ENCODE data around the gene AGO3. TPM values are rescaled to one million over a fixed set of nuclear protein-coding genes. Genes with fewer than 3 reads are reported as not detected.

AGO3 gene
- total RNA-seq, 2 donors from 2014 or later: 32.1 to 36.8 TPM

DNA sequence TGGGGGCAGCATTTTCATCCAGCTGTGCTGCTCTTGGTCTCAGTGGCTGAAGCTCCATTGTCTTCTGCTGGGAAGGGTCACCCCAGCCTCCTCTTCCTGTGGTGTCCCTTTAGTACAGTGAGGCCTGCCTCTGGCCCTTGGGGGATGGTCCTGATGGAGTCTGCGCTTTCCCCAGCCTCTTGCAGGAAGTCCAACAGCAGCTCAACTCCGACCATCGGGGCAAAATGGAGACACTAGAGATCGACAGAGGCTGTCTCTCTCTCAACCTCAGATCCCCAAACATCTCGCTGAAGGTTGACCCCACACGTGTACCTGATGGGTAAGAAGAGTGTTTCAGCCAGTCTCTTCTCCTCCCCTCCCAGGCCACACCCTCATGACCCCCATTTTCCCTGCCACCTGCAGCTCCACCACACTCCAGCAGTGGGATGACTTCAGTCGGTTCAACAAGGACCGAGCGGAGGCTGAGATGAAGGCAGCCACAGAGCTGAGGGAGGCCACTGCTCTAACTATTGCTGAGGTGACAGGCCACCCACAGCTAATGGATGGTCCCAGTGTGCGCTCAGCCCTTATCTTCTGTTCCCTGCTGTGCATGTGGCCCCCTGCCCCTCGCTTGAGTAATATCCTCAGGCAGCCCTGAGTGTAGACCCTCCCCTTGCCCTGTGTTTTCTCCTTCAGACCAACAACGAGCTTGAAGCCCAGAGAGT is 155.8 kb downstream of the AGO3 start:
- Mint-ChIP-seq H3K36me3 (ENCODE audit: low read depth) (peaks cover 28% of the 10 kb centered on the region), H3K4me1 (peaks cover 9% of the 10 kb centered on the region), H3K9me3 (no peaks in the 10 kb centered on the region), H3K4me3 (peak overlapping the region; percentile 50), H3K27me3 (peaks cover 21% of the 10 kb centered on the region), H3K27ac (peak overlapping the region; percentile 58)
- no peak for ATAC-seq (replicated peaks)

DNA sequence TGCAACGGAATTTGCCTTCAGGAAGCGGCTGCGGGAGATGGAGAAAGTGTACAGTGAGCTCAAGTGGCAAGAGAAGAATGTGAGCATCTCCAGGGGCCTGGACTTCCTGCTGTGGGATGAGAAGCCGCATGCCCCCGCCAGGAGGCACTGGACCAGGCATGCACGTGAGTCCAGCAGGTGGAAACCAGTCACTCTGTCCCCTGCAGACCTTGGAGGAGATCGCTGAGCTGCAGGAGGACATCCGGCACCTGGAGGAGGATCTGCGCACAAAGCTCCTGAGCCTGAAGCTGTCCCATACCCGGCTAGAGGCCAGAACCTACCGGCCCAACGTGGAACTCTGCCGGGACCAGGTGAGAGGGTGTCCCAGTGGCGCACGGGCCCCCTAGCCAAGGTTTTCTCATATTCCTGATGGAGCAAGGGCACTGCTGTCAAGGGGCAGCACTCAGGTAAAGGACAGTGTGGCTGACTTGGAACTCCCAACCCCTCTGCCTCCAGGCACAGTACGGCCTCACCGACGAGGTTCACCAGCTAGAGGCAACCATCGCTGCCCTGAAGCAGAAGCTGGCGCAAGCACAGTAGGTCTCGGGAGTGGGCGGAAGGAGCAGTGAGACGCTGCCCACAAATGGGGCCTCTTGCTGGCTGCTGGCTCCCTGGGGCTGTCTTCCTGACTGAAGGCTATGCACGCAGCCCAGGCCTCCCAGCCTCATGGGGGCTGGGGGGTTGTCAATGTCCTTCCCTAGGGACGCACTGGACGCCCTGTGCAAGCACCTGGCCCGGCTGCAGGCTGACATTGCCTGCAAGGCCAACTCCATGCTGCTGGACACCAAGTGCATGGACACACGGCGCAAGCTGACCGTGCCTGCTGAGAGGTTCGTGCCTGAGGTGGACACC is 156.6 kb downstream of the AGO3 start:
- H3K27me3 Mint-ChIP-seq: peaks cover 14% of the 10 kb centered on the region
- peak overlapping the region; percentile 58 for H3K27ac Mint-ChIP-seq
- ATAC-seq (replicated peaks): no peak
- H3K9me3 Mint-ChIP-seq: no peaks in the 10 kb centered on the region
- peaks cover 36% of the 10 kb centered on the region for H3K36me3 Mint-ChIP-seq (ENCODE audit: low read depth)
- H3K4me3 Mint-ChIP-seq: peak overlapping the region; percentile 89
- peaks cover 9% of the 10 kb centered on the region for H3K4me1 Mint-ChIP-seq

DNA sequence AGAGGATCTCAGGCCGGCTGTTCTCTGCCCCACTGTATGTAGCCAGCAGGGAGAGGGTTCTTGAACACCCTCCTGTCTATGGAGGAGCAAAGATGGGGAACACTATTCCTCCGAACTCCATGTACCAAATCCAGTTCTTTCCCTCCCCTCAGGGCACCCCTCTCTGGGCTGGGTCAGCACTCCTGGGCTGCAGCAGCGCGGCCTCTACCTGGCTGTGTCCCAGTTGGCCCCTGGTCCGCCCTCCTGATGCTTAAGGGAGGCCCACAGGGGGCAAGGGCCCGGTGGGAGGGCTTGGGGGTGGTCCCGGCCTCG is 157.3 kb downstream of the AGO3 start:
- ATAC-seq (replicated peaks): peak; percentile 13
- H3K9me3 Mint-ChIP-seq: no peaks in the 10 kb centered on the region
- H3K4me1 Mint-ChIP-seq: peaks cover 9% of the 10 kb centered on the region
- H3K4me3 Mint-ChIP-seq: peak overlapping the region; percentile 89
- H3K27me3 Mint-ChIP-seq: peaks cover 11% of the 10 kb centered on the region
- peak overlapping the region; percentile 92 for H3K27ac Mint-ChIP-seq
- peaks cover 43% of the 10 kb centered on the region for H3K36me3 Mint-ChIP-seq (ENCODE audit: low read depth)

- Mint-ChIP-seq H3K27ac (peak within 1 kb of the TSS; percentile 92), H3K27me3 (peaks cover 11% of the 10 kb centered on the region), H3K4me3 (peak within 1 kb of the TSS; percentile 89), H3K36me3 (ENCODE audit: low read depth) (peaks cover 49% of the 10 kb centered on the region), H3K9me3 (no peaks in the 10 kb centered on the region), H3K4me1 (peaks cover 9% of the 10 kb centered on the region)
- ATAC-seq (replicated peaks): peak; percentile 93
Observed at GRCh38 chr1:36088577-36089392, 157.9 kb downstream of the AGO3 start, which contains the start of gene ADPRS. Gene ADPRS (plus strand): TSS chr1:36088892. CDS start chr1:36088905, 13 bp downstream.

GRCh38 chr1:36089393-36090121 is 158.7 kb downstream of the AGO3 start:
- ATAC-seq (replicated peaks): no peak
- no peaks in the 10 kb centered on the region for H3K9me3 Mint-ChIP-seq
- peaks cover 9% of the 10 kb centered on the region for H3K4me1 Mint-ChIP-seq

DNA sequence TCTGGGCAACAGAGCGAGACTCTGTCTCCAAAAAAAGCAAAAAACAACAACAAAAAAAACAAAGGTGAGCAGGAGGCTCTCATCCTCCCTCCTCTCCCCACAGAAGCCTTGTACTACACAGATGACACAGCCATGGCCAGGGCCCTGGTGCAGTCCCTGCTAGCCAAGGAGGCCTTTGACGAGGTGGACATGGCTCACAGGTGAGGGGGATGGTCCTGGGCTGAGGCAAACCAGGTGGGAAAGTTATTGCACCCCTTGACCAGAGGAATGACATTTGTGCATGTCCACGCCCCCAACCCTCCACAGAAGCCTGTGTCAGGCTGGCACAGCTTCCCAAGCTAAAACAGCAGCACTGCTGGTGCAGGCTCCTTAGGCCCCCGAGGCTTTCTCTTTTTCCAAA is 160.2 kb downstream of the AGO3 start:
- peak overlapping the region; percentile 10 for H3K4me3 Mint-ChIP-seq
- peaks cover 7% of the 10 kb centered on the region for H3K27me3 Mint-ChIP-seq
- H3K4me1 Mint-ChIP-seq: peaks cover 9% of the 10 kb centered on the region
- peaks cover 62% of the 10 kb centered on the region for H3K36me3 Mint-ChIP-seq (ENCODE audit: low read depth)
- ATAC-seq (replicated peaks): no peak
- no peak overlapping the region for H3K27ac Mint-ChIP-seq
- H3K9me3 Mint-ChIP-seq: no peaks in the 10 kb centered on the region

More at GRCh38 chr1:36089393-36090121, 158.7 kb downstream of the AGO3 start:
- peaks cover 11% of the 10 kb centered on the region for H3K27me3 Mint-ChIP-seq
- H3K4me3 Mint-ChIP-seq: peak overlapping the region; percentile 89
- H3K36me3 Mint-ChIP-seq (ENCODE audit: low read depth): peaks cover 56% of the 10 kb centered on the region
- H3K27ac Mint-ChIP-seq: peak overlapping the region; percentile 92

DNA sequence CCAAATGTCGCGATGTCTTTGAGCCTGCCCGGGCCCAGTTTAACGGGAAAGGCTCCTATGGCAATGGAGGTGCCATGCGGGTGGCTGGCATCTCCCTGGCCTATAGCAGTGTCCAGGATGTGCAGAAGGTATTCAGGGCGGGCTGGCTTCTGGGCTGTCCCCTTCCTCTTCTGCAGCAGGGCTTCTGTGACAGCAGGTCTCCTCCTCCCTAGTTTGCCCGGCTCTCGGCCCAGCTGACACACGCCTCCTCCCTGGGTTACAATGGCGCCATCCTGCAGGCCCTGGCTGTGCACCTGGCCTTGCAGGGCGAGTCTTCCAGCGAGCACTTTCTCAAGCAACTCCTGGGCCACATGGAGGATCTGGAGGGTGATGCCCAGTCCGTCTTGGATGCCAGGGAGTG is 160.8 kb downstream of the AGO3 start:
- H3K27ac Mint-ChIP-seq: no peak overlapping the region
- H3K9me3 Mint-ChIP-seq: no peaks in the 10 kb centered on the region
- ATAC-seq (replicated peaks): no peak
- peaks cover 67% of the 10 kb centered on the region for H3K36me3 Mint-ChIP-seq (ENCODE audit: low read depth)
- peaks cover 3% of the 10 kb centered on the region for H3K27me3 Mint-ChIP-seq
- peak overlapping the region; percentile 10 for H3K4me3 Mint-ChIP-seq
- peaks cover 9% of the 10 kb centered on the region for H3K4me1 Mint-ChIP-seq

DNA sequence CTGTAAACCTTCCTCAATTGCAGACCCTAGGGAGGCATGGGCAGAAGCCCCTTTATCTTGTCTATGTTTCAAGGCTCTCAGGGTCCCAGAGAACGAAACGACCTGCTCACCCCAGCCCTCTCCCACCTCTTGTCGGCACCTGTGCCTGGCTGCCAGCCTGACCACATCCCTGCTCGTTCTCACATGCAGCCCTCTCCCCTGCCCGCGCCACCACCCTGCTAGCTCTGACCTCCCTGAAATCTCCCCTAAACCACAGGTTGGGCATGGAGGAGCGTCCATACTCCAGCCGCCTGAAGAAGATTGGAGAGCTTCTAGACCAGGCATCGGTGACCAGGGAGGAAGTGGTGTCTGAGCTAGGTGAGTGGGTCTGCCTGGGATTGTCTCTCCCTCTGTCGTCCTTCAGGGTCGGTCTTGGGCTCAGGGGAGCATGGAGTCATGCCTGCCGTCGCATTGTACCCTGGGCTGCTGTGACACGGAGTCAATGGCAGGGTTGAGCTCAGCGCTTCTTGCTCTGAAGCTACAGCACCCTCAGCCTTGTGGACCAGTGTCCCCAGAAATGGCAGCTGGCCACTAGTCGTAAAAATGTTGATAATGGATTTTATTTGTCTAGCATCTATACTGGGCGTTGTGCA is 161.4 kb downstream of the AGO3 start:
- Mint-ChIP-seq H3K4me1 (peaks cover 9% of the 10 kb centered on the region), H3K27me3 (no peaks in the 10 kb centered on the region), H3K4me3 (no peak overlapping the region), H3K27ac (no peak overlapping the region), H3K9me3 (no peaks in the 10 kb centered on the region), H3K36me3 (ENCODE audit: low read depth) (peaks cover 67% of the 10 kb centered on the region)
- no peak for ATAC-seq (replicated peaks)

DNA sequence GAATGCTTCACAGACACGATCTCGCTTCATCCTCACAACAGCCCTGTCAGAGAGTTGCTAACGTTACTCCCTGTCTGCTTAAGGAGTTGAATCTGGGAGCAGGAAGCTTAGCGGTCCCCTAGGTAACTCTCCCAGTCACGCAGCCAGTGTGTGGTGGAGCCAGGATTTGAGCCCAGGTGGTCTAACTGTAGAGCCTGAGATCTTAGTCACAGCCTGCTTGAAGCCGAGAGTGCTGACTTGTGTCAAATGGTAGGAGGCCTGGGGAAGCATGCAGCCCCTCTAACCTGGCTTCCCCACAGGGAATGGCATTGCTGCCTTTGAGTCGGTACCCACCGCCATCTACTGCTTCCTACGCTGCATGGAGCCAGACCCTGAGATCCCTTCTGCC is 161.9 kb downstream of the AGO3 start:
- H3K36me3 Mint-ChIP-seq (ENCODE audit: low read depth): peaks cover 67% of the 10 kb centered on the region
- peaks cover 9% of the 10 kb centered on the region for H3K4me1 Mint-ChIP-seq

DNA sequence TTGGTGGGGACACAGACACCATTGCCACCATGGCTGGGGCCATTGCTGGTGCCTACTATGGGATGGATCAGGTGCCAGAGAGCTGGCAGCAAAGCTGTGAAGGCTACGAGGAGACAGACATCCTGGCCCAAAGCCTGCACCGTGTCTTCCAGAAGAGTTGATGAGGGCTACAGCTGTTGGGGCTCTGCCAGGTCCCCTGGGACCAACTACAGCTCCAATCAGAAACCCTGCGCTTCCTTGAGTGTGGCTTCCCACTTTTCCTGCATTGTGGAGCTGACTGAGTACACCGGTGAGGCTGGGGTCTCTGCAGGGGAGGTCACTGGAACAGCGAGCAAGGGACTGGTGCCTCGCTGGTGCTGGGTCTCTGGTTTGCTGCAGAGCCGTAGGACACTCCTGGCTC is 162.3 kb downstream of the AGO3 start:
- no peak overlapping the region for H3K27ac Mint-ChIP-seq
- ATAC-seq (replicated peaks): no peak

More for the DNA sequence above, 161.9 kb downstream of the AGO3 start:
- Mint-ChIP-seq H3K4me3 (no peak overlapping the region), H3K27ac (no peak overlapping the region), H3K9me3 (no peaks in the 10 kb centered on the region), H3K27me3 (no peaks in the 10 kb centered on the region)
- no peak for ATAC-seq (replicated peaks)

DNA sequence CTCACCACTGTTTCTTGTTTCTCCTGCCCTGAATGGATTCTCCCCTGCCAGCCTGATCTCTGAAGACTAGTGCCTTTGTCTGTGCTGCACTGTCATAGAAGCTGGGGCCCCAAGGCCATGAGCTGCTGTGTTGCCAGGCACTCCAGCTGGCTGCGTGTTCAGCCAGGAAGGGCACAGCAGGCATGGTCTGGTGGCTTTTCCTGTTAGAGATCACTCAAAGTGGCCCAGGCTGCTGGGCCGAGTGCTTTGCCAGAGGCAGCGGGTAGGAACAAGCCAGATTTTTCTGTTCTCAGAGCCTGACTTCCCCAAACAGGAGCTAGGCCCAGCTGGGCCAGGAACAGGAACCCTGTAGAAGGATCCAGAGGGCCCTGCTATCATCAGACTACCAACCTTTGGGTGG is 163.0 kb downstream of the AGO3 start:
- no peak overlapping the region for H3K4me3 Mint-ChIP-seq
- peaks cover 66% of the 10 kb centered on the region for H3K36me3 Mint-ChIP-seq (ENCODE audit: low read depth)
- H3K27me3 Mint-ChIP-seq: no peaks in the 10 kb centered on the region
- peaks cover 9% of the 10 kb centered on the region for H3K4me1 Mint-ChIP-seq
- H3K27ac Mint-ChIP-seq: no peak overlapping the region
- no peaks in the 10 kb centered on the region for H3K9me3 Mint-ChIP-seq
- ATAC-seq (replicated peaks): no peak

More for the DNA sequence above, 162.3 kb downstream of the AGO3 start:
- Mint-ChIP-seq H3K4me1 (peaks cover 9% of the 10 kb centered on the region), H3K9me3 (no peaks in the 10 kb centered on the region), H3K36me3 (ENCODE audit: low read depth) (peaks cover 67% of the 10 kb centered on the region), H3K4me3 (no peak overlapping the region), H3K27me3 (no peaks in the 10 kb centered on the region)

GRCh38 chr1:36094621-36095061 is 163.7 kb downstream of the AGO3 start:
- ATAC-seq (replicated peaks): no peak
- Mint-ChIP-seq H3K36me3 (ENCODE audit: low read depth) (peaks cover 59% of the 10 kb centered on the region), H3K4me3 (no peak overlapping the region), H3K27ac (no peak overlapping the region), H3K9me3 (no peaks in the 10 kb centered on the region), H3K4me1 (peaks cover 5% of the 10 kb centered on the region), H3K27me3 (no peaks in the 10 kb centered on the region)

GRCh38 chr1:36095760-36096405 is 165.0 kb downstream of the AGO3 start:
- Mint-ChIP-seq H3K27ac (no peak overlapping the region), H3K27me3 (no peaks in the 10 kb centered on the region), H3K9me3 (no peaks in the 10 kb centered on the region)

More at GRCh38 chr1:36095760-36096405, 165.0 kb downstream of the AGO3 start:
- H3K36me3 Mint-ChIP-seq (ENCODE audit: low read depth): peaks cover 47% of the 10 kb centered on the region
- H3K4me1 Mint-ChIP-seq: no peaks in the 10 kb centered on the region
- no peak for ATAC-seq (replicated peaks)
- no peak overlapping the region for H3K4me3 Mint-ChIP-seq
